T-helper 2 cell treated with Interferon-gamma antibody and Interleukin-4, amounts not matched to agents 100 ng/mL and 5 ng/mL, for 36 hours (primary cell): ENCODE measurements around the gene LARP7. TPM values are rescaled to one million over a fixed set of nuclear protein-coding genes. Genes with fewer than 3 reads are reported as not detected.

Experiments
- total RNA-seq: library from RNA; stranded (reverse); gene quantifications from 2 replicates; pipeline ENCODE4 v1.2.3, GENCODE V29; 2022

Gene LARP7
- total RNA-seq, 1 donor from 2014 or later, result 46.4 TPM

Other genes starting within 250 kb of the LARP7 start
- gene NEUROG2, start 121.0 kb upstream of the LARP7 start, total RNA-seq, result not detected in 2 replicates
- 32.7 and 35.1 TPM in 2 replicates for gene ZGRF1, start 234 bp upstream of the LARP7 start, total RNA-seq